DMS114 treated with DMSO at 0.1 percent for 48 hours (cell line): Measurements from ENCODE around the gene CAND1.

Experiments used
- DNase-seq: peaks from one replicate; lab custom pipeline; 2025; ENCODE audit not compliant: unreplicated experiment; lab: John Stamatoyannopoulos, UW

Gene CAND1

DNA sequence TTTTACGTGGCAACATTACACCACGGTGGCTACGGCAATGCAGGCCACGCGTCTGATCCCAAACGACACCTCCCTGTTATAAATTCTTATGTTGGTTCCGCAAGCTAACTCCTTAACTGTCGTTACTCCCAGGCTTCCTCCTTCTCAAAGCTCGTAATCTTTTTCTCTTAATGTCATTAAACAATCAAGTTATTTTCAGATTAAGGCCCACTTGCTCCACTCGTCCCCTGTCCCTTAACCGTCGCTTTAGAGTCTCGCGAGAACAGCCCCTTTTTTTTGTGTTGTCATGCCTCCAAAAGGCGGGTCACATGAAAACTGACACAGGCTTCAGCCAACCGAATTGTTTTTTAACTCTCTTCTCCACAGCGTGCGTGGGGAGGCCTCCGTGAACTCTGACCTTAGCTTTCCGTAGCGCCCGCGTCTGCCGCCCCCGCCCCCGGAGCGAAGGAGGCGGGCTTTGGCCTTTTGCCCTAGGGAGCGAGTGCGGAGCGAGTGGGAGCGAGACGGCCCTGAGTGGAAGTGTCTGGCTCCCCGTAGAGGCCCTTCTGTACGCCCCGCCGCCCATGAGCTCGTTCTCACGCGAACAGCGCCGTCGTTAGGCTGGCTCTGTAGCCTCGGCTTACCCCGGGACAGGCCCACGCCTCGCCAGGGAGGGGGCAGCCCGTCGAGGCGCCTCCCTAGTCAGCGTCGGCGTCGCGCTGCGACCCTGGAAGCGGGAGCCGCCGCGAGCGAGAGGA lies at the start of gene CAND1:
CAND1 (plus strand) TSS at position 463 of the 737 bp plus-strand sequence. CDS start 360 bp downstream, outside the sequence.
- DNase-seq = peak; percentile 99

GRCh38 chr12:67220065-67220464 lies 49.1 kb upstream of the CAND1 start:
- no peak for DNase-seq

DNA sequence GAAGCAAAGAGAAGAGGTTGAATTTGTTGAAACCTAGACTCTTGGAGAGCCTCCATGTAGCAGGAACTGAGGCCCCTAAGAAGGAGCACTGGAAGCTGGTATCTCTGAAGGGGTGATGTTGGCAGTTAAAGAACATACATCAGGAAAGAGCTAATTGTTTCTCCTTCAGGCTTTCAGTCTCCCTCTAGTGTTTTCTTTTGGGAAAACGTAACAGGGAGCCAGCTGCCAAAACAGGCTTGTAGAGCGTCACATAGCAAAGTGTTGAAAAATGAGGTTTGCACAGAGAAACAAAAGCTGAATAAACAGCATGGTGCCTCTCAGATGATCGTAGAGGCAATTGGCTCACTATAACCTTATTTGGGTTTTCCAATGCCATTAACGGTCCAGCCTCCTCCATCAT lies 46.9 kb upstream of the CAND1 start:
- peak; percentile 37 for DNase-seq

- DNase-seq = no peak
Measured at GRCh38 chr12:67223225-67223624, 45.9 kb upstream of the CAND1 start.

DNA sequence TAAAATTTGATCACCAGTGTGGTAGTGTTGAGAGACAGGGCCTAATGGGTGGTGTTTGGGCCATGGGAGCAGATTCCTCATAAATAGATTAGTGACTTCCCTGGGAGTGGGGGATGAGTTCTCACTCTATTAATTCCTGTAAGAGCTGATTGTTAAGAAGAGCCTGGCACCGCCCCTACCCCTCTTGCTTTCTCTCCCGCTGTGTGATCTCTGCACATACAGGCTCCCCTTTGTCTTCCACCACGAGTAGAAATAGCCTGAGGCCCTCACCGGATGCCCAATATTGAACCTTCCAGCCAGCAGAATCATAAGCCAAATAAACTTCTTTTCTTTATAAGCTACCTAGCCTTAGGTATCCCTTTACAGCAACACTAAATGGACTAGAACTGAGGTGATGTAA lies 31.9 kb upstream of the CAND1 start:
- DNase-seq = no peak

DNA sequence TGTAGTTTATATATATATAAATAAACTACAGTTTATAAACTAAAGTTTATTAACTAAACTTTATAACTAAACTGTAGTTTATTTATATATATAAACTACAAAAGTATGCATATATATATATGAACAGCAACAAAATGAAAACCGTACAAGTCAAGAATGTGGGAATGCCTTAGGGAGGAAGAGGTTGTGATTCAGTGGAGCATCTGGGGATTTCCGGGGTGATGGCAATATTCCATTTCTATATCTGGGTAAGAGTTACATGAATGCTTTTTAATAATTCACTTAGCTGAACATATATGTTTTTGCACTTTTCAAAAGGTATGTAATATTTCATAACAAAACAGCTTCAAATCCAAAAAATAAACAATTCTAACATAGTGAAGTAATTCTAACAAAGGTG lies 30.1 kb upstream of the CAND1 start:
- DNase-seq = no peak

DNA sequence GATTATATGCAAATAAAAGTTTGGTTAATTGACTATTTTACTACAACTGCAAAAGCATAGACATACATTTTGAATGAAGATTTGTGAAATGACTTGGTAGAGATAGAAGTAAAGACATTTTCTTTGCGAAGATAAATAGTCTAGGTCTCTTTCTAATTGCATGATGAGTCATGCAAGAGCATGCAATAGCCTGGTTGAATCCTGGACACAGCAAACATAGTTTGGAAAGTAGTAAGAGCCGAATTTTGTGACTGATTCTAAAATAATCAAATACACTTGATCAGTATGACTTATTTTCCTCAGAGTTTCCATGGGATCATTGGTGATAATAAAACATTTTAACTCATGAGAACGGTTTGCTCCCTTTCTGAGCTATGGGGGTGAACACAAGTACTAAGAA lies 27.7 kb upstream of the CAND1 start:
- DNase-seq = no peak

- DNase-seq = no peak
Measured at GRCh38 chr12:67243260-67243659, 25.9 kb upstream of the CAND1 start.

GRCh38 chr12:67245571-67245970 lies 23.6 kb upstream of the CAND1 start:
- no peak for DNase-seq

GRCh38 chr12:67251012-67251411 lies 18.1 kb upstream of the CAND1 start:
- no peak for DNase-seq

- no peak for DNase-seq
Measured at GRCh38 chr12:67254372-67255026, 14.7 kb upstream of the CAND1 start.

- DNase-seq = no peak
Measured at GRCh38 chr12:67256649-67257048, 12.5 kb upstream of the CAND1 start.

DNA sequence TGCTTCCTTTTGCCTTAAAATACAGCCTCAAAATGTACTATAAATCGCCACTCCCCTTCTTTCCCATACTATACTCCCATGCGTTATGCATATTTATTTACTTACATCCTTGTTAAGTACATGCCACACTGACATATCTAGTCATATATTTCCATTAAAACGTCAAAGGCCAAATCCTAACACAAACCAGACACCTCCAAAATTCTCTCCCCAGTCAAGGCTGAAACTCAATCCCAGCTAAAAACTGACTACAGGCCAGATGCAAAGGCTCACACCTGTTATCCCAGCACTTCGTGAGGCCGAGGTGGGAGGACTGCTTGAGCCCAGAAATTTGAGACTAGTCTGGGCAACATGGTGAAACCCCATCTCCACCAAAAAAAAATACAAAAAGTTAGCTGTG lies 5.7 kb upstream of the CAND1 start:
- no peak for DNase-seq

DNA sequence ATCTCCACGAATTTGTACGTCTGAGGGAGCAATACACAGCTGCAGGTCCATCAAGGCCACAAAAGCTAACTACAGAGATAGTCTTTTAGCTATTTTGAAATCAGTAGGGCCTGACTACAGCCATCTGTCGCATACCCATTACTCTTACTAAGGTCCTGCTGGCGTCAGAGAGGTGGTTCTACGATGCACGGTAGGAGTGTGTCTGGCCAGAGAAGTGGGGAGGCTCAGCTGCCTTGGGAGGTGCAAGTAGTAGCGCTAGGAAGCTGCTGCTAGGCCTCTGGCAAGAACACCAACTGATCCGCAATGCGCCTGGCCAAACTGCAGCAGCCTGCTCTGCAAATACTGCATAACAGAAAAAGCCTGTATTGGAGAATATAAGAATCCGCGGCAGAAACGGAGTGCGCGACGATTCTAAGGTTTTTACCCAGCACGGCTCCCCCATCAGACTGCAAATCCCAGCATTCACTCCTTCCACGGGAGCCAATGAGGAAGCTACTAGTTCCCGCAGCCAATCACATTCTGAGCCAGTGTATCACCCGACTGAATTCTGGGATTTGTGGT lies 743 bp upstream of the CAND1 start:
- peak; percentile 99 for DNase-seq

GRCh38 chr12:67269633-67270573 lies 745 bp downstream of the CAND1 start:
- DNase-seq = peak; percentile 14

GRCh38 chr12:67270622-67271021 lies 1.5 kb downstream of the CAND1 start:
- no peak for DNase-seq

- DNase-seq = no peak
Measured at GRCh38 chr12:67271976-67272375, 2.8 kb downstream of the CAND1 start.

- DNase-seq = no peak
Measured at GRCh38 chr12:67274186-67274585, 5.0 kb downstream of the CAND1 start.

DNA sequence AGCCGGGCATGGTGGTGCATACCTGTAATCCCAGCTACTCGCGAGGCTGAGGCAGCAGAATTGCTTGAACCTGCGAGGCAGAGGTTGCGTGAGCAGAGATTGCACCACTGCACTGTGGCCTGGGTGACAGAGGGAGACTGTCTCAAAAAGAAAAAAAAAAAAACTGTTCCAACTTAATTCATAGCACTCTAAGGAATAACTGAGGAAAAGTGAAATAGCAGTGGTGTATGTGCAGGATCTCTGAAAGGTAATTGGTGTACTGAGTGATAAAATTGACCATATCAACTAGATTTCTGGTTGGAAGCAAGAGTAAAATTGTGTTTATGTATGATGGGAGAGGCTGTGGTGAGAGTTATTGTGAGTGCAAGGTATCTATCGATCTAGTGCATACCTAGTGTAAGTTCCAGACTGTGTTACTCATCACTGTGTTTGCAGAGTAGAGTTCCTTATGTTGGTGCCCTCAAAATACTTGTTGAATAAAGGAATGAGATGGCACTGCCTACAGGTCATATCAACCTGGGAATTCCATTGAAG lies 6.3 kb downstream of the CAND1 start:
- DNase-seq = no peak

- DNase-seq = no peak
Measured at GRCh38 chr12:67276421-67276820, 7.3 kb downstream of the CAND1 start.

DNA sequence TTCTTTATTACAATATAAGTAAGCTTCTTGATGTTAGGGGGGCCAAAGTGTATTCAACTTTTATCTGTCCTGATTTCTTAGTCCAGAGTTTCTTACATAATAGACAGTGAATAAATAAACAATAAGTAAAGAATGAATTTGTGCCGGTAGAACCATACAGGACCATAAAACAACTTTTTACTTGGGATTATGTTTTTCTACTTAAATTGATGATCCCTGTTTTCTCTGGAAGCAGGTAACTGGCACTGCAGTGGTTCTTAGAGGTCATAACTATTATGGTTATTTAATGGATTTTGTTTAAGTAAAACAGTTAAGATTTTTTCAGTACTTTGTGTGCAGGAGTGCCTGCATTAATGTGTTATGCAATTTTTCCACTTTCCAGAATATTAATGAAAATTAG lies 10.5 kb downstream of the CAND1 start:
- no peak for DNase-seq
